Activated CD4-positive, alpha-beta T cell treated with anti-CD3 and anti-CD28 coated beads, Interleukin-2, amount 50 U/mL, for 24 hours (primary cell): ENCODE measurements around the gene BAD.
"Not testable (repeated sequence)": the region's sequence is repeated elsewhere in the genome, so short reads cannot be mapped to it uniquely, and the experiment has no call there.

Experiments used
- DNase-seq, 2 donors: peaks; one replicate each; pipeline ENCODE4 v3.0.0-alpha.2; 2020; ENCODE audit warnings: low read depth in 1 of 2, low spot score in 1 of 2

The BAD gene

GRCh38 chr11:64246871-64247728 is 37.4 kb downstream of the BAD start, which contains the start of gene PPP1R14B:
PPP1R14B (minus strand) TSS chr11:64246943; CDS start chr11:64246673, 270 bp downstream.
- DNase-seq = peak; percentile 59 to 71

DNA sequence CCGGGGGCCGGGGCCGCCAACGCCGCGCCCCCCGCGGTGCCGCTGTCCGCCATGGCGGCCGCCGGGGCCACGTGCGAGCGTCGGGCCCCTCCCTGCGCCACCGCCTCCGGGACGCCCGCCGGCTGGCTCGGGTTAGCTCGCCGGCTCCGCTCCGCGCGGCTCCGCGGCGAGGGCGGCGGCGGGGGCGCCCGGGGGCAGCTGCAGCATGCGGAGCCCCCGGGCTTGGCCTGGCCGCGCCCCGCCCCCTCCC is 37.9 kb downstream of the BAD start:
- not testable (repeated sequence) for DNase-seq

GRCh38 chr11:64245797-64246620 is 38.5 kb downstream of the BAD start:
- peak; percentile 58 to 76 for DNase-seq

DNA sequence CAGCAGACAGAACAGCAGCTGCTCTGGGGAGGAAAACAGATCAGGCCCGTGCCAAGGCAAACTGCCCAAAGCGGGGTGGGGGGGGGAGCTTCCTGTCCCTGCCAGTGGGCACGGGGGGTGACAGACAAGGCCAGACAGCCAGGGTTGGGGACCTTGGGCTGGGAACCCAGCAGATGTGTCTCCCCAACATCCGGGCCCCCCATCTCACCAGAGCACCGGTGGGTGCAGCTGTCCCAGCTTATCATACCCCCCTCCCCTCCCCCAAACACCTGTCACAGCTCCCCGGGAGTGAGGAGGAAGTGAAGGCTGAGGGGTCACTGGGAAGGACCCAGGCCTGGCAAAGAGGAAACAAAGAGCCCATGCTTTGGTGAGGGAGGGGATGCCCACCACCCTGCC is 39.1 kb downstream of the BAD start:
- no peak for DNase-seq

DNA sequence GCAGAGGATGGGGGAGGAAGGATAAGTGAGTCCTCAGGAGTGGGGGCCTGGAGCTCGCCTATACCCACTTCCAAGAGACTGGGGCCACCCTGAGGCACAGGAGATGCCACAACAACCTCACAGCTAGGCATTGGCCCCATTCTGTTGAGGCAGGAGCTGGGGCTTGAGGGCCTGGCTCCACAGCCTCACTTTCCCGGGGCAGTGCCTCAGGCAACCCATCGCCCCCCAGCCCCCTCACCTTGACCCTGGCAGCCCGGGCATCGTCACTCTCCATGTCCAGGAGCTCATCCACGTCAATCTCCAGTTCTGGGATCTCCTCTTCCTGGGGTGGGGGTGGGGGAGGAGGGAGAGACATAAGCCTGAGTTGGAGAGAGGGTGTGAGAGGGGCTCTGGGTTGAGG is 39.5 kb downstream of the BAD start:
- DNase-seq = no peak

DNA sequence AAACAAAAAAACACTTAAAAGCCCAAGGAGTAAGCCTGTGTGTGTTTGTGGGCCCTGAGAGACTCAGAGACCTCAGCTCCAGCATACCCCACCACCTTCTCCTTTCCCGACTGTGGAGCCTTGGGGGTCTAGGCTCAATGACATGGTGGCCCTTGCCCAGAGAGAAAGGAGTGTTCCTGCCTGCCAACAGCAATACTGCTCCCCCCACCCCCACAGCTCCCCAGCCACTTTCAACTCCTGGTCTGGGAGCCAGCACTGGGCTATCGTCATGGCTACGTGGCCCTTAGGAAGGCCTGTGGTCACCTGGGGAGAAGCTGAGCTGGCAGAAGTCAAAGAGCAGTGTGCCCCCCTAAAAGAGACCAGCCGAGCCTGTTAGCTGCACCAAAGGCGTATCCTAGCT is 40.4 kb downstream of the BAD start:
- no peak for DNase-seq

- no peak for DNase-seq
Measured at GRCh38 chr11:64243236-64243854, 41.1 kb downstream of the BAD start.

- DNase-seq = no peak
Measured at GRCh38 chr11:64241491-64242374, 42.7 kb downstream of the BAD start.

DNA sequence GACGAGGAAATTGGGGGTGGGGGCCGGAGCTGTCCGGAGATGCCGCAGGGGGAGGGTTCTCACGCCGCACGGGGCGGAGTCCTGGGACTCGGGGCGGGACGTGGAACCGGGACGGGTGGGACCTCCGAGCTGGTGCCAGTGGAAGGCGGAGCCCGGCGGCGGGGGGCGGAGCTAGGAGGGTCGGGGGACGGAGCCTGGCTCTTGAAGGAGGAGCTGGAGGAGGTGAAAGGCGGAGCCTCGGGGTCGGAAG is 43.3 kb downstream of the BAD start:
- DNase-seq = peak; percentile 99

DNA sequence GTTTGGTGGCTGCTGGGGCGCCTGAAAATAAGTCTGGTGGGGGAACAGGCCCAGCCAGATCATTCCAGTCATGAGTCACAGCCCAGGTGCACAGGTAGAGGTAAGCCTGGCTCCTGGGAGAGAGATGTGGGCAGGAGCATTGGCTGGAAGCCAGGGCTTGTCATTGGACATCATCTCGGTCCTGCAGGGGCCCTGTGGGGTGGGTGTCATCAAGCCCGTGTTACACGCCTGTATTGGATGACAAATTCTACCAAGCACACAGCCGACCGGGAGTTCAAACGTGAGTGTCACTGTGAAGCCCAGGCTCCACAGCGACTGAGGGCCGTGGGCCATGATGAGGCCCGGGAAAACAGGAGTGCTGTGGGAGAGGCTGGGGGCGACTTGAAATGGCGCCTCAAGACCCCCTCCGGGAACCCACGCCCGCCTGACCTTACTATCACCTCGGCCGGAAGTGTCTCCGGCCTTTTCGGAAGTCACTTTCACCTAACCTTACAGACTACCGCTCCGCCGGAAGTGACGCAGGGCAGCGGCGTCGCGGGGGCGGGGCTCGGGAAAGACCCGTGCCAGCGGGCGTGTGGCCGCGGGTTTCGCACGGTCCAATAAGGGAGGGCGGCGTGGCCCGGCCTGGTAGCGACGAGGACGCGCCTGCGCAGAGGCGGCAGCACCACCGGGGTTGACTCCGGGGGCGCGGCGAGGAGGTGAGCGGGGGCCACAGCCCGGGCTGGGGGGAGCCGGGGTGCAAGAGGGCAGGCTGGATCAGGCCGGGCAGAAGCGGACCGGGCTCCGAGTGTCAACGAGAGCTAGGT is 43.8 kb downstream of the BAD start, which contains the start of gene FKBP2:
FKBP2 (plus strand) TSS at position 661 of the 806 bp plus-strand sequence. CDS start 1,293 bp downstream, outside the sequence.
- peak; percentile 96 for DNase-seq

DNA sequence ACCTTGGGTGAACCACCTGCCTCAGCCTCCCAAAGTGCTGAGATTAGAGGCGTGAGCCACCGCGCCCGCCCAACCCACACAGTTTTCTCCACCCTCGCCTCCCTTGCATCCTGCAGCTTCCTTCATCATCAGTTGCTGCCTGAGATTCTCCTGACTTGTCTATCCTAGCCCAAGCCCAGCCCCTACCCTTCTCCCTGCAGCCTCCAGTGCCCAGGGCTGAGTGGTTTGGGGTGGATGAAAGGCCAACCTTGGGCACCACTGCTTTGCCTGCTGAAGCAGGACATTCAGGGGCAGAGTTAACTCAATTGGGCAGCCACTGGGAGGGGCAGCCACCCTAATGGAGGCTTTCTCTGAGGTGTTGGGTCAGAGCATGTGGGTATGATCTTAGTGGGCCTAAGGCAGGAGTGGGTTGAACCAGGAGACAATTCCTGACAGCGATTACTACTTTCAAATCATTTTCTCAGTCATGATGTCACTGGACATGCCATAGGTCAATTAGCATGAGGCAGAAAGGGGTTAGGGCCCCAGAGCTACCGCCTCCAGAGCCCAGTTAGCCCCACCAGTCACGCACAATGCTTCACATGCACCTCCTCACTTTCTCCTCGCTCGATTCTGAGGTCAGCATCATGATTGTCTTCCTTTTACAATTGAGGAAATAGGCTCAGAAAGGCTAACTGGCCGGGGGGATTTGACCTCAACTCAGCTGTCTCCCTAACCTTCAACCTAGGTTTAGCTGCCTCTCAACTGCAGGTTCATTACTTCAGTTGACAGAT is 44.6 kb downstream of the BAD start:
- no peak for DNase-seq

- no peak for DNase-seq
Measured at GRCh38 chr11:64238999-64239398, 45.5 kb downstream of the BAD start.

GRCh38 chr11:64238076-64238475 is 46.4 kb downstream of the BAD start:
- no peak for DNase-seq

GRCh38 chr11:64237484-64237951 is 46.9 kb downstream of the BAD start:
- no peak for DNase-seq

GRCh38 chr11:64235437-64236161 is 48.9 kb downstream of the BAD start:
- no peak for DNase-seq

DNA sequence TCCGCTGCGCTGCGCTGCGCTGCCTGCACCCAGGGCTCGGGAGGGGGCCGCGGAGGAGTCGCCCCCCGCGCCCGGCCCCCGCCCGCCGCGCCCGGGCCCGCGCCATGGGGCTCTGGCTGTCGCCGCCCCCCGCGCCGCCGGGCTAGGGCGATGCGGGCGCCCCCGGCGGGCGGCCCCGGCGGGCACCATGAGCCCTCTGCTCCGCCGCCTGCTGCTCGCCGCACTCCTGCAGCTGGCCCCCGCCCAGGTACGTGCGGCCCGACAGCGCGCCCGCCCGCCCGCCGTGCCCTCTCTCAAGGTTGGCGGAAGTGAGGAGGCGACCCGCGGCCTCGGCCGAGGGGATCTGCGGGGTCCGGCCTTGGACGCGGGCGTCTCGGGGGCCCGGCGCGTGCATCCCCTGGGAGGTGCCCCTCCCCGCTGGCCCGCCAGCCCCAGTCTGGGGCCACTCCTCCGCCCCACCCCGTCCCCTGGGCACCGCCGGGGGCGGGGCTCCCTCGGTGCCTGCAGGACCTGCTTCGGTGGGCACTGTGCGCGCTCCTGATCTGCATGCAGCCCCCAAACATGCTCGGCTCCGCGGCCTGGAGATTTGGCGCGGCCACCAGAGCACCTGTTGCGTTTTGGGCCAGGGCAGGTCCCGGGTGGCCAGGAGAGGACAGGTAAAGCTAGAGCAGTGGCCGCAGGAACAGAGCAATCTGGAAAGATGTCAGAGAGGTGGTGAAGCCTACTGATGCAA is 49.7 kb downstream of the BAD start:
- DNase-seq = no peak

- DNase-seq = no peak
Measured at GRCh38 chr11:64233913-64234586, 50.4 kb downstream of the BAD start, which contains the start of gene VEGFB. VEGFB (plus strand) TSS chr11:64234584; CDS start chr11:64234834, 250 bp downstream.
